Lower leg skin (tissue), 3 donors: ENCODE results near the gene SLC22A15.

Experiments used
- POLR2A ChIP-seq, 2 donors: fragments of 450-650 bp; IDR thresholded peaks; one replicate each; pipeline ENCODE4 v1.6.1; 2016 to 2017; ENCODE audit warnings: antibody characterized with exemption in 2 of 2, mild to moderate bottlenecking in 1 of 2, moderate library complexity in 1 of 2
- TF ChIP-seq, protein P1 (sequence below), 3 donors: fragments of 450-650 bp; IDR thresholded peaks; one replicate each; pipeline ENCODE4 v1.5.1; 2016; ENCODE audit warnings: antibody characterized with exemption in 3 of 3, mild to moderate bottlenecking in 3 of 3, moderate library complexity in 2 of 3

DNA sequence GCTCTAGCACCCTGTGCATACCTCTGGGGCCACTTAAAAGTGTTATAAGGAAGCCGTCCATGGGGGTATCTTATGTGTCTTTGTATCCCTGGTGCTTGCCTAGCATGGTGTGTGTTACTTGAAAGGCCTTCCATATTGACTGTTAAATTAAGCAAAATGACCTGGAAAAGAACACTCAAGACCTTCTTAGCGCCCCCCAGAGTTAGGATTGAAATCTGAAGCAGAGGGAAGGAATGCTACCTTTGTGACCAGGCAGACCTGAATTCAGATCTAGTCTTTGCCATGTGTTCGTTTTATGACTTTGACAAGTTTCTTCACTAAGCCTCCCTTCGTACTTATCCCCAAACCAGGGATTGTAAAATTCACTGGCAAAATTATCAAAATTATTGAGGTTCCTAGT is 59.9 kb downstream of the SLC22A15 start:
- TF ChIP-seq POLR2A (IDR thresholded peaks at IDR 0.05): no peak
- TF ChIP-seq, protein P1, sequence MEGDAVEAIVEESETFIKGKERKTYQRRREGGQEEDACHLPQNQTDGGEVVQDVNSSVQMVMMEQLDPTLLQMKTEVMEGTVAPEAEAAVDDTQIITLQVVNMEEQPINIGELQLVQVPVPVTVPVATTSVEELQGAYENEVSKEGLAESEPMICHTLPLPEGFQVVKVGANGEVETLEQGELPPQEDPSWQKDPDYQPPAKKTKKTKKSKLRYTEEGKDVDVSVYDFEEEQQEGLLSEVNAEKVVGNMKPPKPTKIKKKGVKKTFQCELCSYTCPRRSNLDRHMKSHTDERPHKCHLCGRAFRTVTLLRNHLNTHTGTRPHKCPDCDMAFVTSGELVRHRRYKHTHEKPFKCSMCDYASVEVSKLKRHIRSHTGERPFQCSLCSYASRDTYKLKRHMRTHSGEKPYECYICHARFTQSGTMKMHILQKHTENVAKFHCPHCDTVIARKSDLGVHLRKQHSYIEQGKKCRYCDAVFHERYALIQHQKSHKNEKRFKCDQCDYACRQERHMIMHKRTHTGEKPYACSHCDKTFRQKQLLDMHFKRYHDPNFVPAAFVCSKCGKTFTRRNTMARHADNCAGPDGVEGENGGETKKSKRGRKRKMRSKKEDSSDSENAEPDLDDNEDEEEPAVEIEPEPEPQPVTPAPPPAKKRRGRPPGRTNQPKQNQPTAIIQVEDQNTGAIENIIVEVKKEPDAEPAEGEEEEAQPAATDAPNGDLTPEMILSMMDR (IDR thresholded peaks at IDR 0.05): no peak
